Measurements from ENCODE around the gene GIGYF1. TPM values are rescaled to one million over a fixed set of nuclear protein-coding genes. Genes with fewer than 3 reads are reported as not detected.
A peak's percentile ranks its signal among the peaks of the same experiment; 100 is the strongest.

Gene GIGYF1
- total and polyA plus RNA-seq, 2 of the 13 experiments (the other 11 are each of a cell fraction or from before 2014, with no cell fraction given) = 7.6 to 16.1 TPM

- no peak for TF ChIP-seq ZNF318 (CRISPR knock-in tag; IDR thresholded peaks at IDR 0.05)
- peak; percentile 57; the same call in 1 of the 2 replicates for TF ChIP-seq PITX1 (CRISPR knock-in tag; IDR thresholded peaks at IDR 0.05)
- no peak for TF ChIP-seq ZNF672 (CRISPR knock-in tag; IDR thresholded peaks at IDR 0.05)
- 0 out of 2 replicates have a peak, but pooled peaks have one; percentile 67 for TF ChIP-seq ZNF850 (CRISPR knock-in tag; conservative IDR thresholded peaks at IDR 0.05)
- TF ChIP-seq, protein P1, sequence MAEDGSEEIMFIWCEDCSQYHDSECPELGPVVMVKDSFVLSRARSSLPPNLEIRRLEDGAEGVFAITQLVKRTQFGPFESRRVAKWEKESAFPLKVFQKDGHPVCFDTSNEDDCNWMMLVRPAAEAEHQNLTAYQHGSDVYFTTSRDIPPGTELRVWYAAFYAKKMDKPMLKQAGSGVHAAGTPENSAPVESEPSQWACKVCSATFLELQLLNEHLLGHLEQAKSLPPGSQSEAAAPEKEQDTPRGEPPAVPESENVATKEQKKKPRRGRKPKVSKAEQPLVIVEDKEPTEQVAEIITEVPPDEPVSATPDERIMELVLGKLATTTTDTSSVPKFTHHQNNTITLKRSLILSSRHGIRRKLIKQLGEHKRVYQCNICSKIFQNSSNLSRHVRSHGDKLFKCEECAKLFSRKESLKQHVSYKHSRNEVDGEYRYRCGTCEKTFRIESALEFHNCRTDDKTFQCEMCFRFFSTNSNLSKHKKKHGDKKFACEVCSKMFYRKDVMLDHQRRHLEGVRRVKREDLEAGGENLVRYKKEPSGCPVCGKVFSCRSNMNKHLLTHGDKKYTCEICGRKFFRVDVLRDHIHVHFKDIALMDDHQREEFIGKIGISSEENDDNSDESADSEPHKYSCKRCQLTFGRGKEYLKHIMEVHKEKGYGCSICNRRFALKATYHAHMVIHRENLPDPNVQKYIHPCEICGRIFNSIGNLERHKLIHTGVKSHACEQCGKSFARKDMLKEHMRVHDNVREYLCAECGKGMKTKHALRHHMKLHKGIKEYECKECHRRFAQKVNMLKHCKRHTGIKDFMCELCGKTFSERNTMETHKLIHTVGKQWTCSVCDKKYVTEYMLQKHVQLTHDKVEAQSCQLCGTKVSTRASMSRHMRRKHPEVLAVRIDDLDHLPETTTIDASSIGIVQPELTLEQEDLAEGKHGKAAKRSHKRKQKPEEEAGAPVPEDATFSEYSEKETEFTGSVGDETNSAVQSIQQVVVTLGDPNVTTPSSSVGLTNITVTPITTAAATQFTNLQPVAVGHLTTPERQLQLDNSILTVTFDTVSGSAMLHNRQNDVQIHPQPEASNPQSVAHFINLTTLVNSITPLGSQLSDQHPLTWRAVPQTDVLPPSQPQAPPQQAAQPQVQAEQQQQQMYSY (CRISPR knock-in tag; IDR thresholded peaks at IDR 0.05) = peak; percentile 47; the same call in 1 of the 2 replicates
- no peak for TF ChIP-seq CERS6 (CRISPR knock-in tag; IDR thresholded peaks at IDR 0.05)
- TF ChIP-seq ATF5 (CRISPR knock-in tag; IDR thresholded peaks at IDR 0.05; ENCODE audit: low read depth) = no peak
- TF ChIP-seq RNF2 (conservative IDR thresholded peaks at IDR 0.05; ENCODE audit: low read depth) = no peak
- peak; percentile 14; the same call in 1 of the 2 replicates for TF ChIP-seq POLR2G (IDR thresholded peaks at IDR 0.05; ENCODE audit: low read depth, low read length)
- peak; percentile 44; the same call in 1 of the 2 replicates for TF ChIP-seq ZNF143 (CRISPR knock-in tag; IDR thresholded peaks at IDR 0.05)
- TF ChIP-seq KAT2B (IDR thresholded peaks at IDR 0.05; ENCODE audit: borderline replicate concordance, low read depth, low read length) = no peak
- no peak for TF ChIP-seq CC2D1A (CRISPR knock-in tag; IDR thresholded peaks at IDR 0.05)
- TF ChIP-seq, protein P2, sequence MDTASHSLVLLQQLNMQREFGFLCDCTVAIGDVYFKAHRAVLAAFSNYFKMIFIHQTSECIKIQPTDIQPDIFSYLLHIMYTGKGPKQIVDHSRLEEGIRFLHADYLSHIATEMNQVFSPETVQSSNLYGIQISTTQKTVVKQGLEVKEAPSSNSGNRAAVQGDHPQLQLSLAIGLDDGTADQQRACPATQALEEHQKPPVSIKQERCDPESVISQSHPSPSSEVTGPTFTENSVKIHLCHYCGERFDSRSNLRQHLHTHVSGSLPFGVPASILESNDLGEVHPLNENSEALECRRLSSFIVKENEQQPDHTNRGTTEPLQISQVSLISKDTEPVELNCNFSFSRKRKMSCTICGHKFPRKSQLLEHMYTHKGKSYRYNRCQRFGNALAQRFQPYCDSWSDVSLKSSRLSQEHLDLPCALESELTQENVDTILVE (CRISPR knock-in tag; IDR thresholded peaks at IDR 0.05) = no peak
These were observed 26.8 kb upstream of the GIGYF1 start (continued) for GRCh38 chr7:100720671-100721504.

Data from HepG2 (cell line).